H1 (cell line): ENCODE results near the gene PNRC2. TPM values are rescaled to one million over a fixed set of nuclear protein-coding genes. Genes with fewer than 3 reads are reported as not detected.

Experiments
- CTCF ChIA-PET: fragments of 300-600 bp; sonication (Branson Sonifier 250); formaldehyde crosslinking; loops from one replicate; lab custom pipeline; 2021; ENCODE audit not compliant: partially characterized antibody; lab: Charles Lee
- POLR2A ChIA-PET: fragments of 300-600 bp; sonication (Branson Sonifier 250); formaldehyde crosslinking; loops from one replicate; lab custom pipeline; 2021; ENCODE audit warnings: inconsistent platforms; ENCODE audit not compliant: partially characterized antibody; lab: Charles Lee
- DNase-seq, 2 experiments: peaks; one replicate each; pipeline versions ENCODE4 v3.0.0 to v3.0.0-alpha.2; 2010 to 2022; ENCODE audit warnings: low spot score in 2 of 2, low read depth in 1 of 2, mixed read lengths in 1 of 2
- FAIRE-seq: peaks from 2 replicates; lab custom pipeline; 2011; peaks lifted over from hg19 to GRCh38; lab: Jason Lieb, UNC
- H2AFZ ChIP-seq: 2 replicates; pipeline ENCODE4 v1.8.1; 2012; ENCODE audit warnings: low read length, inconsistent platforms
- H2AK5ac ChIP-seq: 2 replicates; pipeline ENCODE4 v1.6.1; 2013; ENCODE audit warnings: low read depth, low read length
- H2BK120ac ChIP-seq: replicated peaks from 2 replicates; pipeline ENCODE3; 2013; ENCODE audit warnings: low read depth, low read length, inconsistent platforms
- H2BK12ac ChIP-seq: 2 replicates; pipeline ENCODE4 v1.6.1; 2013; ENCODE audit warnings: low read depth, low read length
- H2BK15ac ChIP-seq: 2 replicates; pipeline ENCODE4 v1.6.1; 2013; ENCODE audit warnings: low read length
- H2BK20ac ChIP-seq: 2 replicates; pipeline ENCODE4 v1.6.1; 2013; ENCODE audit warnings: low read length
- H2BK5ac ChIP-seq: 2 replicates; pipeline ENCODE4 v1.6.1; 2013; ENCODE audit warnings: low read depth, low read length
- H3K14ac ChIP-seq: 2 replicates; pipeline ENCODE4 v1.6.1; 2013; ENCODE audit warnings: inconsistent platforms; ENCODE audit not compliant: insufficient read length
- H3K18ac ChIP-seq: 2 replicates; pipeline ENCODE4 v1.6.1; 2013; ENCODE audit warnings: low read length; ENCODE audit errors: extremely low read depth
- H3K23ac ChIP-seq: 2 replicates; pipeline ENCODE4 v1.6.1; 2013; ENCODE audit warnings: inconsistent platforms; ENCODE audit not compliant: insufficient read length
- H3K23me2 ChIP-seq: 2 replicates; pipeline ENCODE4 v1.6.1; 2013; ENCODE audit warnings: low read depth, low read length
- H3K27ac ChIP-seq: 2 replicates; pipeline ENCODE4 v1.6.1; 2011; ENCODE audit warnings: low read depth, low read length, inconsistent platforms
- H3K27me3 ChIP-seq, 4 experiments: replicated peaks in 1 of 4; 1 replicate in 1 of 4; 2 replicates in 3 of 4; pipeline versions ENCODE4 v1.6.1 to v1.8.1; 2011 to 2013; ENCODE audit warnings: low read length in 3 of 4, mild to moderate bottlenecking in 3 of 4, inconsistent platforms in 2 of 4, mixed read lengths in 2 of 4, moderate library complexity in 1 of 4; ENCODE audit not compliant: control insufficient read depth in 3 of 4, insufficient read depth in 3 of 4; ENCODE audit errors: extremely low read depth in 1 of 4
- H3K36me3 ChIP-seq, 4 experiments: 2 replicates each; pipeline versions ENCODE4 v1.6.1 to v1.8.1; 2011 to 2013; ENCODE audit warnings: mild to moderate bottlenecking in 4 of 4, low read length in 3 of 4, moderate library complexity in 2 of 4, control low read depth in 1 of 4, inconsistent platforms in 1 of 4; ENCODE audit not compliant: insufficient read depth in 4 of 4, control insufficient read depth in 2 of 4
- H3K4ac ChIP-seq: replicated peaks from 2 replicates; pipeline ENCODE3; 2013; ENCODE audit warnings: low read length, low read depth, mixed read lengths, inconsistent platforms; ENCODE audit not compliant: insufficient read length
- H3K4me1 ChIP-seq, 4 experiments: replicated peaks in 1 of 4; 1 replicate in 1 of 4; 2 replicates in 3 of 4; pipeline versions ENCODE4 v1.6.1 to v1.8.1; 2011 to 2013; ENCODE audit warnings: low read length in 3 of 4, inconsistent platforms in 2 of 4, mixed read lengths in 1 of 4; ENCODE audit not compliant: insufficient read depth in 4 of 4, control insufficient read depth in 3 of 4
- H3K4me2 ChIP-seq, 2 experiments: 2 replicates each; pipeline versions ENCODE4 v1.6.1 to v1.8.1; 2011 to 2013; ENCODE audit warnings: low read depth in 2 of 2, low read length in 2 of 2, control low read depth in 1 of 2, inconsistent platforms in 1 of 2, mild to moderate bottlenecking in 1 of 2; ENCODE audit not compliant: insufficient read depth in 1 of 2
- H3K4me3 ChIP-seq, 4 experiments: fragments of 200-600, 300-600 bp in 1 of 4; sonication (generic), shearing (Covaris generic), sonication (Bioruptor Twin) in 1 of 4; 2 replicates each; pipeline versions ENCODE4 v1.5.1 to v1.8.1; 2011 to 2016; ENCODE audit warnings: low read length in 4 of 4, low read depth in 3 of 4, control low read depth in 2 of 4, inconsistent platforms in 2 of 4, mild to moderate bottlenecking in 2 of 4, mixed read lengths in 1 of 4, moderate library complexity in 1 of 4; ENCODE audit not compliant: insufficient read depth in 2 of 4; ENCODE audit errors: extremely low read depth in 1 of 4
- H3K56ac ChIP-seq: replicated peaks from 2 replicates; pipeline ENCODE3; 2013; ENCODE audit warnings: low read depth, mild to moderate bottlenecking, mixed read lengths, low read length, inconsistent platforms; ENCODE audit not compliant: insufficient read length
- H3K79me1 ChIP-seq: 2 replicates; pipeline ENCODE4 v1.6.1; 2013; ENCODE audit warnings: low read depth, low read length, control low read depth
- H3K79me2 ChIP-seq, 2 experiments: 2 replicates each; pipeline versions ENCODE4 v1.6.1 to v1.8.1; 2012 to 2013; ENCODE audit warnings: low read length in 2 of 2, mild to moderate bottlenecking in 2 of 2, inconsistent platforms in 1 of 2; ENCODE audit not compliant: insufficient read depth in 2 of 2, control insufficient read depth in 1 of 2
- H3K9ac ChIP-seq, 4 experiments: replicated peaks in 1 of 4; 1 replicate in 1 of 4; 2 replicates in 3 of 4; pipeline versions ENCODE4 v1.6.1 to v1.8.1; 2011 to 2013; ENCODE audit warnings: low read depth in 3 of 4, low read length in 3 of 4, control low read depth in 2 of 4, mild to moderate bottlenecking in 2 of 4, moderate library complexity in 2 of 4, inconsistent platforms in 1 of 4; ENCODE audit errors: extremely low read depth in 1 of 4
- H3K9me3 ChIP-seq, 2 experiments: 2 replicates each; pipeline versions ENCODE4 v1.6.1 to v1.8.1; 2012 to 2013; ENCODE audit warnings: mild to moderate bottlenecking in 2 of 2, moderate library complexity in 2 of 2, control low read depth in 1 of 2, inconsistent platforms in 1 of 2, low read depth in 1 of 2, low read length in 1 of 2, mixed read lengths in 1 of 2; ENCODE audit not compliant: insufficient read depth in 2 of 2
- H4K20me1 ChIP-seq, 2 experiments: replicated peaks in 1 of 2; 2 replicates each; pipeline versions ENCODE3 to v1.8.1; 2011 to 2013; ENCODE audit warnings: inconsistent platforms in 2 of 2, low read length in 2 of 2, mild to moderate bottlenecking in 1 of 2; ENCODE audit not compliant: insufficient read depth in 2 of 2, control insufficient read depth in 1 of 2
- H4K5ac ChIP-seq: 2 replicates; pipeline ENCODE4 v1.6.1; 2013; ENCODE audit warnings: low read length, low read depth, mixed read lengths, inconsistent platforms; ENCODE audit not compliant: insufficient read length
- H4K8ac ChIP-seq: 2 replicates; pipeline ENCODE4 v1.8.0; 2013; ENCODE audit warnings: mild to moderate bottlenecking, moderate library complexity, low read length, inconsistent platforms; ENCODE audit not compliant: insufficient read depth; ENCODE audit errors: extremely low read depth
- H4K91ac ChIP-seq: replicated peaks from 2 replicates; pipeline ENCODE3; 2013; ENCODE audit warnings: low read length, mixed read lengths, inconsistent platforms; ENCODE audit not compliant: insufficient read length
- ATF2 ChIP-seq: IDR thresholded peaks from 2 replicates; pipeline ENCODE4 v1.6.1; 2012; ENCODE audit warnings: low read length, inconsistent platforms
- CEBPB ChIP-seq: IDR thresholded peaks from 2 replicates; pipeline ENCODE4 v1.6.1; 2012; ENCODE audit warnings: low read depth, low read length
- CTBP2 ChIP-seq: IDR thresholded peaks from 2 replicates; pipeline ENCODE4 v1.7.0; 2011; ENCODE audit warnings: borderline replicate concordance, mild to moderate bottlenecking, moderate library complexity, mixed read lengths, low read length; ENCODE audit not compliant: insufficient read depth, insufficient read length
- EP300 ChIP-seq, 2 experiments: IDR thresholded peaks; 1 replicate in 1 of 2; 2 replicates in 1 of 2; pipeline ENCODE4 v1.6.1; 2011 to 2012; ENCODE audit warnings: low read depth in 2 of 2, low read length in 2 of 2, mild to moderate bottlenecking in 2 of 2, borderline replicate concordance in 1 of 2, inconsistent platforms in 1 of 2, moderate library complexity in 1 of 2
- FOSL1 ChIP-seq: IDR thresholded peaks from 2 replicates; pipeline ENCODE4 v1.6.1; 2011; ENCODE audit warnings: mild to moderate bottlenecking, low read depth, low read length, moderate library complexity; ENCODE audit not compliant: insufficient read depth
- HDAC6 ChIP-seq: IDR thresholded peaks from one replicate; pipeline ENCODE4 v1.7.1; 2012; ENCODE audit warnings: low read depth, mild to moderate bottlenecking, inconsistent platforms, low read length, moderate library complexity
- KDM1A ChIP-seq: fragments of 200-600, 300-600 bp; sonication (generic); IDR thresholded peaks from 2 replicates; pipeline ENCODE4 v1.7.1; 2016; ENCODE audit warnings: mild to moderate bottlenecking, low read length, borderline replicate concordance
- PHF8 ChIP-seq: fragments of 200-600 bp; sonication (generic); conservative IDR thresholded peaks from 2 replicates; pipeline ENCODE4 v1.7.1; 2012; ENCODE audit warnings: low read depth, mild to moderate bottlenecking, inconsistent platforms, low read length, moderate library complexity
- POU5F1 ChIP-seq: IDR thresholded peaks from 2 replicates; pipeline ENCODE4 v1.6.1; 2011; ENCODE audit warnings: low read depth, mild to moderate bottlenecking, low read length, moderate library complexity
- SIRT6 ChIP-seq: IDR thresholded peaks from one replicate; pipeline ENCODE4 v1.7.1; 2012; ENCODE audit warnings: low read length, inconsistent platforms
- SP1 ChIP-seq: IDR thresholded peaks from 2 replicates; pipeline ENCODE4 v1.6.1; 2011; ENCODE audit warnings: low read depth, low read length
- TEAD4 ChIP-seq: IDR thresholded peaks from 2 replicates; pipeline ENCODE4 v1.6.1; 2012; ENCODE audit warnings: low read depth, low read length, inconsistent platforms, mixed read lengths
- WGBS, 2 experiments: shearing (Covaris generic) in 1 of 2; methylation state at CpG; one replicate each; pipeline versions ENCODE4 v1.1.6 to v1.1.7; 2013 to 2015; ENCODE audit warnings: low lambda C conversion rate in 2 of 2, mixed read lengths in 2 of 2, inconsistent platforms in 1 of 2, low coverage in 1 of 2, missing lambda C conversion rate in 1 of 2; ENCODE audit not compliant: insufficient replicate concordance in 2 of 2, insufficient coverage in 1 of 2, insufficient read length in 1 of 2; ENCODE audit errors: extremely low coverage in 1 of 2, missing lambda C conversion rate in 1 of 2; 5-methylcytosine and 5-hydroxymethylcytosine counted together
- polyA plus RNA-seq, 7 experiments: library from polyadenylated mRNA; depleted of rRNA in 3 of 7; stranded (reverse) in 5 of 7; unstranded in 2 of 7; fragments of >200 nt in 5 of 7; fragments of 200-250 nt in 2 of 7; gene quantifications; 1 replicate in 5 of 7; 2 replicates in 1 of 7; 4 replicates in 1 of 7; pipeline versions ENCODE4 v1.2.1 to v1.2.3, GENCODE V29; 2011 to 2013; ENCODE audit warnings: missing spikeins in 2 of 7, mixed read lengths in 2 of 7
- total RNA-seq: library from RNA; stranded (reverse); fragmentation: NEBNext Ultra II Directional; extraction: Animal tissue kit (Norgen Biotek cat#: 25700); gene quantifications from 2 replicates; pipeline ENCODE4 v1.2.1, GENCODE V29; 2021

Gene PNRC2
- total and polyA plus RNA-seq, 2 of the 8 experiments (the other 6 are each of a cell fraction or from before 2014, with no cell fraction given): 57.5 to 147 TPM

- no peak overlapping the region for H2BK12ac ChIP-seq
- no peak overlapping the region for H4K5ac ChIP-seq
- H3K4me3 ChIP-seq: no peak overlapping the region
- no peak overlapping the region for H3K4ac ChIP-seq
- H3K18ac ChIP-seq: no peak overlapping the region
- H2BK20ac ChIP-seq: no peak overlapping the region
- DNase-seq (no peak), FAIRE-seq (no peak)
- no peak overlapping the region for H3K23ac ChIP-seq
- H3K27me3 ChIP-seq: no peaks in the 10 kb centered on the region
- H2BK5ac ChIP-seq: no peak overlapping the region
- no peaks in the 10 kb centered on the region for H3K79me1 ChIP-seq
- no peak overlapping the region for H2AK5ac ChIP-seq
- no peaks in the 10 kb centered on the region for H3K79me2 ChIP-seq
- ChIA-PET CTCF (interaction anchor here (0.6 to 2.7 kb wide), 8 partner anchors 13 to 433 kb away, joined by 3 to 10 read pairs (median 4); no protein-coding TSS in a partner anchor), POLR2A (interaction anchor here (1.1 to 2.0 kb wide), 3 partner anchors 27 to 220 kb away, joined by 3 to 7 read pairs (median 4); partner anchors contain the start of gene SRSF10)
- H3K56ac ChIP-seq: no peak overlapping the region
- no peak overlapping the region for H2BK120ac ChIP-seq
- no peaks in the 10 kb centered on the region for H3K23me2 ChIP-seq
- no peak for TF ChIP-seq CEBPB
- no peak for TF ChIP-seq TEAD4
- no peak for TF ChIP-seq ATF2
- TF ChIP-seq CTBP2: no peak
- no peak for TF ChIP-seq SP1
- no peak for TF ChIP-seq SIRT6
- no peak for TF ChIP-seq KDM1A
- no peak for TF ChIP-seq POU5F1
- TF ChIP-seq HDAC6: no peak
- TF ChIP-seq PHF8: no peak
- no peak for TF ChIP-seq EP300 (IDR thresholded peaks at IDR 0.05; ENCODE audit: borderline replicate concordance in 1 of 2, low read depth in 2 of 2, low read length in 2 of 2)
- no peak for TF ChIP-seq FOSL1
- H2BK15ac ChIP-seq: no peak overlapping the region
- H4K91ac ChIP-seq: no peak overlapping the region
- H2AFZ ChIP-seq: no peak overlapping the region
- H3K9ac ChIP-seq: no peak overlapping the region
- 92% methylated on average over 5 of the region's 5 CpGs; no CpG with 5 or more reads in 1 of the 2 experiments for WGBS, 2 experiments
- no peak overlapping the region for H3K27ac ChIP-seq
- H3K4me1 ChIP-seq: no peaks in the 10 kb centered on the region
- no peak overlapping the region for H3K4me2 ChIP-seq
- peaks cover 0 to 5% of the 10 kb centered on the region in 2 experiments; a peak in 1 of 4 replicates for H3K9me3 ChIP-seq
- H3K36me3 ChIP-seq: no peaks in the 10 kb centered on the region; a peak in 1 of 8 replicates
- no peak overlapping the region for H3K14ac ChIP-seq
- no peaks in the 10 kb centered on the region for H4K20me1 ChIP-seq
- H4K8ac ChIP-seq: no peak overlapping the region
Measured at GRCh38 chr1:23930270-23930669, 29.4 kb upstream of the PNRC2 start.
